Liver (tissue), 3 donors: ENCODE measurements around the gene OR5K1.

ENCODE experiments used
- EGR1 ChIP-seq, 2 donors: IDR thresholded peaks; 2 replicates each; pipeline ENCODE4 v1.6.1; 2016 to 2018; ENCODE audit warnings: antibody characterized with exemption in 2 of 2, low read depth in 2 of 2
- FOXA2 ChIP-seq: IDR thresholded peaks from 2 replicates; pipeline ENCODE4 v1.6.1; 2016; ENCODE audit warnings: antibody characterized with exemption
- HNF4G ChIP-seq: IDR thresholded peaks from 2 replicates; pipeline ENCODE4 v1.6.1; 2016; ENCODE audit warnings: antibody characterized with exemption
- RXRA ChIP-seq, 2 donors: IDR thresholded peaks; 2 replicates each; pipeline ENCODE4 v1.6.1; 2017 to 2018; ENCODE audit warnings: antibody characterized with exemption in 2 of 2, mild to moderate bottlenecking in 1 of 2
- TF ChIP-seq, protein P1 (sequence below): fragments of 150-350 bp; IDR thresholded peaks from 2 replicates; pipeline ENCODE4 v1.5.1; 2017; ENCODE audit warnings: improper control_type of control experiment, low read depth, low read length; ENCODE audit not compliant: missing input control
- TF ChIP-seq, protein P2 (sequence below): IDR thresholded peaks from 2 replicates; pipeline ENCODE4 v1.6.1; 2016; ENCODE audit warnings: antibody characterized with exemption
- donor health status: healthy.
- donor health status: healthy.

DNA sequence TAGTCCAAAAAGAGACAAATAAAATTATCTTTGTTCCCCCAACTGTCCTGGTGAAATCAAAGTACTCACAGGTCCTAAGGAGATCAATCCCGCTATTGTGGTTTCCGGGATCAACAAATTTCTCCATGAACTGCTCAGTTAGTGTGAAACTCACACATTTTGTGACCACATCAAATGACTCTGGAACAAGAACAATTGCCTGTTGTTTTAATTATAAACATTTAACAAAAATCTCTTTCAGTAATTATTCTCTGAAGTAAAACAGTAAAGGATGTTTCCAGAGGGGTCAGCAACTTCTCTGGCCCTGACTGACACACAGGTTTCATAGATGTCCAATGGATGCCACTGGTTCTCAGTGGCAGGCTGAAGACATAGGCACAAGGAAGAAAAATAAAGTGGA lies 55.8 kb downstream of the OR5K1 start:
- TF ChIP-seq, protein P1, sequence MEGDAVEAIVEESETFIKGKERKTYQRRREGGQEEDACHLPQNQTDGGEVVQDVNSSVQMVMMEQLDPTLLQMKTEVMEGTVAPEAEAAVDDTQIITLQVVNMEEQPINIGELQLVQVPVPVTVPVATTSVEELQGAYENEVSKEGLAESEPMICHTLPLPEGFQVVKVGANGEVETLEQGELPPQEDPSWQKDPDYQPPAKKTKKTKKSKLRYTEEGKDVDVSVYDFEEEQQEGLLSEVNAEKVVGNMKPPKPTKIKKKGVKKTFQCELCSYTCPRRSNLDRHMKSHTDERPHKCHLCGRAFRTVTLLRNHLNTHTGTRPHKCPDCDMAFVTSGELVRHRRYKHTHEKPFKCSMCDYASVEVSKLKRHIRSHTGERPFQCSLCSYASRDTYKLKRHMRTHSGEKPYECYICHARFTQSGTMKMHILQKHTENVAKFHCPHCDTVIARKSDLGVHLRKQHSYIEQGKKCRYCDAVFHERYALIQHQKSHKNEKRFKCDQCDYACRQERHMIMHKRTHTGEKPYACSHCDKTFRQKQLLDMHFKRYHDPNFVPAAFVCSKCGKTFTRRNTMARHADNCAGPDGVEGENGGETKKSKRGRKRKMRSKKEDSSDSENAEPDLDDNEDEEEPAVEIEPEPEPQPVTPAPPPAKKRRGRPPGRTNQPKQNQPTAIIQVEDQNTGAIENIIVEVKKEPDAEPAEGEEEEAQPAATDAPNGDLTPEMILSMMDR: no peak
- TF ChIP-seq HNF4G (no peak), RXRA (IDR thresholded peaks at IDR 0.05) (no peak), EGR1 (IDR thresholded peaks at IDR 0.05; ENCODE audit: low read depth in 2 of 2) (no peak), FOXA2 (no peak)
- TF ChIP-seq, protein P2, sequence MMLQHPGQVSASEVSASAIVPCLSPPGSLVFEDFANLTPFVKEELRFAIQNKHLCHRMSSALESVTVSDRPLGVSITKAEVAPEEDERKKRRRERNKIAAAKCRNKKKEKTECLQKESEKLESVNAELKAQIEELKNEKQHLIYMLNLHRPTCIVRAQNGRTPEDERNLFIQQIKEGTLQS: no peak
